IMR-90 (cell line): ENCODE results near the gene EXOC2. TPM values are rescaled to one million over a fixed set of nuclear protein-coding genes. Genes with fewer than 3 reads are reported as not detected.

Source experiments
- ATAC-seq: fragments of 200-7000 bp; cut with Tn5 transposase; 2 replicates; pipeline ENCODE4 v1.9.1; 2020; ENCODE audit warnings: low read depth, mild to moderate bottlenecking, moderate library complexity
- BruUV-seq: library from RNA; stranded (reverse); fragments of 400-500 nt; replicated peaks from 2 replicates; lab custom pipeline; 2021; lab: Mats Ljungman, UMichigan
- CTCF ChIA-PET: fragments of 300-600 bp; formaldehyde crosslinking; extraction: SDS; loops from one replicate; lab custom pipeline; 2021; ENCODE audit warnings: antibody characterized with exemption; lab: Yijun Ruan, JAX
- POLR2A ChIA-PET: fragments of 300-600 bp; sonication (Branson Sonifier 250); formaldehyde crosslinking; loops from one replicate; lab custom pipeline; 2022; ENCODE audit warnings: antibody characterized with exemption; ENCODE audit not compliant: unreplicated experiment; lab: Charles Lee
- DNase-seq: peaks from one replicate; pipeline ENCODE4 v3.0.0; 2013
- H2AFZ ChIP-seq: replicated peaks from 2 replicates; pipeline ENCODE3; 2013; ENCODE audit warnings: low read length, mild to moderate bottlenecking; ENCODE audit not compliant: poor library complexity
- H2AK5ac ChIP-seq: 2 replicates; pipeline ENCODE4 v1.6.1; 2013; ENCODE audit warnings: low read depth, low read length, inconsistent platforms
- H2AK9ac ChIP-seq: replicated peaks from 2 replicates; pipeline ENCODE3; 2013; ENCODE audit warnings: mild to moderate bottlenecking, low read depth, low read length, moderate library complexity; ENCODE audit not compliant: poor library complexity
- H2BK120ac ChIP-seq: 2 replicates; pipeline ENCODE4 v1.6.1; 2013; ENCODE audit warnings: low read depth, low read length, inconsistent platforms
- H2BK15ac ChIP-seq: 3 replicates; pipeline ENCODE4 v1.6.1; 2013; ENCODE audit warnings: low read depth, low read length, inconsistent platforms
- H2BK20ac ChIP-seq: 2 replicates; pipeline ENCODE4 v1.6.1; 2013; ENCODE audit warnings: low read depth, mild to moderate bottlenecking, inconsistent platforms, low read length, moderate library complexity
- H2BK5ac ChIP-seq: 2 replicates; pipeline ENCODE4 v1.6.1; 2013; ENCODE audit warnings: mild to moderate bottlenecking, low read depth, low read length, inconsistent platforms; ENCODE audit not compliant: poor library complexity, severe bottlenecking
- H3K14ac ChIP-seq: replicated peaks from 2 replicates; pipeline ENCODE4 v1.6.1; 2013; ENCODE audit warnings: low read depth, low read length, inconsistent platforms
- H3K18ac ChIP-seq: 2 replicates; pipeline ENCODE4 v1.6.1; 2013; ENCODE audit warnings: low read depth, low read length, control low read depth
- H3K23ac ChIP-seq: 2 replicates; pipeline ENCODE4 v1.6.1; 2013; ENCODE audit warnings: low read depth, low read length, inconsistent platforms
- H3K27ac ChIP-seq: 2 replicates; pipeline ENCODE4 v1.5.1; 2013; ENCODE audit warnings: mild to moderate bottlenecking, control low read depth, low read length; ENCODE audit not compliant: insufficient read depth
- H3K27me3 ChIP-seq: 2 replicates; pipeline ENCODE4 v1.6.1; 2013; ENCODE audit warnings: low read length; ENCODE audit not compliant: control insufficient read depth, insufficient read depth
- H3K36me3 ChIP-seq: 2 replicates; pipeline ENCODE4 v1.6.1; 2013; ENCODE audit warnings: low read length, mixed read lengths; ENCODE audit not compliant: control insufficient read depth, insufficient read depth
- H3K4ac ChIP-seq: 2 replicates; pipeline ENCODE4 v1.6.1; 2013; ENCODE audit warnings: low read depth, low read length, inconsistent platforms
- H3K4me1 ChIP-seq: 2 replicates; pipeline ENCODE4 v1.6.1; 2013; ENCODE audit warnings: low read length, mixed read lengths; ENCODE audit not compliant: control insufficient read depth, insufficient read depth
- H3K4me2 ChIP-seq: 2 replicates; pipeline ENCODE4 v1.6.1; 2013; ENCODE audit warnings: low read depth, mild to moderate bottlenecking, control low read depth, low read length, moderate library complexity
- H3K4me3 ChIP-seq: 2 replicates; pipeline ENCODE4 v1.5.1; 2013; ENCODE audit warnings: low read depth, mild to moderate bottlenecking, control low read depth, low read length, moderate library complexity; ENCODE audit not compliant: insufficient read depth
- H3K56ac ChIP-seq: 2 replicates; pipeline ENCODE4 v1.6.1; 2013; ENCODE audit warnings: low read length, inconsistent platforms; ENCODE audit not compliant: insufficient read depth; ENCODE audit errors: extremely low read depth
- H3K79me1 ChIP-seq, 2 experiments: 2 replicates each; pipeline ENCODE4 v1.6.1; 2013; ENCODE audit warnings: low read length in 2 of 2, inconsistent platforms in 1 of 2, low read depth in 1 of 2
- H3K9ac ChIP-seq: 2 replicates; pipeline ENCODE4 v1.6.1; 2013; ENCODE audit warnings: low read depth, low read length, control low read depth
- H3K9me1 ChIP-seq: 2 replicates; pipeline ENCODE4 v1.6.1; 2013; ENCODE audit warnings: low read length, inconsistent platforms; ENCODE audit not compliant: insufficient read depth
- H3K9me3 ChIP-seq: 2 replicates; pipeline ENCODE4 v1.6.1; 2013; ENCODE audit warnings: low read length; ENCODE audit not compliant: control insufficient read depth, insufficient read depth
- H4K20me1 ChIP-seq: 2 replicates; pipeline ENCODE4 v1.6.1; 2013; ENCODE audit warnings: low read length, inconsistent platforms; ENCODE audit not compliant: insufficient read depth
- H4K5ac ChIP-seq: 2 replicates; pipeline ENCODE4 v1.6.1; 2013; ENCODE audit warnings: mild to moderate bottlenecking, low read depth, low read length, control low read depth
- H4K8ac ChIP-seq, 2 experiments: 2 replicates each; pipeline ENCODE4 v1.6.1; 2013; ENCODE audit warnings: low read depth in 2 of 2, low read length in 2 of 2, control low read depth in 1 of 2, inconsistent platforms in 1 of 2
- H4K91ac ChIP-seq: 2 replicates; pipeline ENCODE4 v1.6.1; 2013; ENCODE audit warnings: low read depth, low read length, inconsistent platforms; ENCODE audit not compliant: insufficient read depth
- ELK1 ChIP-seq: fragments of 150-350 bp; IDR thresholded peaks from 2 replicates; pipeline ENCODE4 v1.6.1; 2016; ENCODE audit warnings: low read depth, mild to moderate bottlenecking, low read length, moderate library complexity, borderline replicate concordance
- FOS ChIP-seq: fragments of 150-350 bp; IDR thresholded peaks from 2 replicates; pipeline ENCODE4 v1.6.1; 2016; ENCODE audit warnings: low read depth, low read length
- MAZ ChIP-seq: IDR thresholded peaks from 2 replicates; pipeline ENCODE4 v1.6.1; 2012; ENCODE audit warnings: low read depth, mild to moderate bottlenecking, low read length, improper control_type of control experiment, moderate library complexity, borderline replicate concordance
- MXI1 ChIP-seq: IDR thresholded peaks from 2 replicates; pipeline ENCODE4 v1.6.1; 2012; ENCODE audit warnings: low read depth, mild to moderate bottlenecking, low read length, moderate library complexity, borderline replicate concordance
- NFE2L2 ChIP-seq: fragments of 150-350 bp; IDR thresholded peaks from 2 replicates; pipeline ENCODE4 v1.6.1; 2016; ENCODE audit warnings: low read depth, mild to moderate bottlenecking, low read length
- SMC3 ChIP-seq: fragments of 150-350 bp; IDR thresholded peaks from 2 replicates; pipeline ENCODE4 v1.6.1; 2016; ENCODE audit warnings: low read depth, mild to moderate bottlenecking, antibody characterized with exemption, low read length, moderate library complexity
- USF2 ChIP-seq: fragments of 150-350 bp; IDR thresholded peaks from 2 replicates; pipeline ENCODE4 v1.6.1; 2017; ENCODE audit warnings: mild to moderate bottlenecking, antibody characterized with exemption, low read length, low read depth
- WGBS, 2 experiments: methylation state at CpG; one replicate each; pipeline versions ENCODE4 v1.1.5 to v1.1.7; 2013; ENCODE audit warnings: missing lambda C conversion rate in 2 of 2; ENCODE audit not compliant: insufficient read length in 1 of 2; ENCODE audit errors: extremely low coverage in 2 of 2; 5-methylcytosine and 5-hydroxymethylcytosine counted together
- dilution Hi-C: fragments of 300-500 bp; cut with HindIII; formaldehyde crosslinking; loops from one replicate; pipeline ENCODE4 v1.14.3; 2018; ENCODE audit warnings: low sequenced_read_pairs; ENCODE audit not compliant: unreplicated experiment
- in situ Hi-C: fragments of 300-500 bp; cut with MboI; formaldehyde crosslinking; loops from 3 replicates; pipeline ENCODE4 v1.14.3; 2019; ENCODE audit warnings: low sequenced_read_pairs, inconsistent platforms, mixed read lengths
- intact Hi-C: fragments of 100-400 bp; cut with micrococcal nuclease; formaldehyde crosslinking; loops from 2 replicates; pipeline ENCODE4 v1.10.0; 2022
- polyA plus RNA-seq, 3 experiments: library from polyadenylated mRNA; depleted of rRNA; stranded (reverse); fragments of >200 nt; gene quantifications; 2 replicates each; pipeline ENCODE4 v1.2.3, GENCODE V29; 2012; ENCODE audit warnings: low replicate concordance in 1 of 3
- total RNA-seq: library from RNA; depleted of rRNA; stranded (reverse); fragments of >200 nt; gene quantifications from 2 replicates; pipeline ENCODE4 v1.2.3, GENCODE V29; 2012

Gene EXOC2
- total and polyA plus RNA-seq, 2 of the 4 experiments (the other 2 are of a cell fraction), result 13.1 to 37.3 TPM

GRCh38 chr6:654136-654535 lies 38.8 kb downstream of the EXOC2 start:
- Histone ChIP-seq H3K18ac (no peak overlapping the region), H3K36me3 (peaks cover 7% of the 10 kb centered on the region; the same call in 1 of the 2 replicates), H3K4me2 (no peak overlapping the region), H3K56ac (no peak overlapping the region), H3K9me1 (no peaks in the 10 kb centered on the region), H4K91ac (no peak overlapping the region), H3K4me1 (peaks cover 3% of the 10 kb centered on the region), H3K9me3 (no peaks in the 10 kb centered on the region), H3K4me3 (no peak overlapping the region), H2BK15ac (no peak overlapping the region), H3K27me3 (no peaks in the 10 kb centered on the region), H3K23ac (no peak overlapping the region), H2BK20ac (no peak overlapping the region), H2AK5ac (no peak overlapping the region), H4K8ac (no peak overlapping the region), H2BK120ac (no peak overlapping the region), H3K79me1 (peaks cover 16 to 49% of the 10 kb centered on the region in 2 experiments), H3K14ac (no peak overlapping the region), H2AFZ (no peak overlapping the region), H2BK5ac (no peak overlapping the region), H4K20me1 (peaks cover 3% of the 10 kb centered on the region; the same call in 1 of the 2 replicates), H3K4ac (no peak overlapping the region), H3K27ac (no peak overlapping the region), H2AK9ac (no peak overlapping the region), H3K9ac (no peak overlapping the region), H4K5ac (no peak overlapping the region)
- WGBS, 2 experiments, result no CpG with 5 or more reads among the region's 4 CpGs
- CTCF ChIA-PET, result no interaction called here
- intact Hi-C loops (no loop called here), in situ Hi-C loops (no loop called here), dilution Hi-C loops (no loop called here)
- no TSS peak for BruUV-seq
- POLR2A ChIA-PET, result no interaction called here
- DNase-seq (no peak), ATAC-seq (no peak)
- no peak for TF ChIP-seq MXI1
- no peak for TF ChIP-seq USF2
- TF ChIP-seq SMC3, result no peak
- no peak for TF ChIP-seq FOS
- no peak for TF ChIP-seq MAZ
- TF ChIP-seq ELK1, result no peak
- TF ChIP-seq NFE2L2, result no peak
